Left kidney (tissue), 2 donors: ENCODE measurements around the gene SPPL3. TPM values are rescaled to one million over a fixed set of nuclear protein-coding genes. Genes with fewer than 3 reads are reported as not detected.
"Not testable (repeated sequence)": the region's sequence is repeated elsewhere in the genome, so short reads cannot be mapped to it uniquely, and the experiment has no call there.

Experiments
- DNase-seq: peaks from one replicate; pipeline ENCODE4 v3.0.0-alpha.2; 2013
- polyA plus RNA-seq: library from polyadenylated mRNA; unstranded; fragments of 120-200 nt; gene quantifications from one replicate; pipeline ENCODE4 v1.2.1, GENCODE V29; 2013; ENCODE audit not compliant: insufficient read length

Gene SPPL3
- polyA plus RNA-seq, 1 donor: 86.5 TPM

DNA sequence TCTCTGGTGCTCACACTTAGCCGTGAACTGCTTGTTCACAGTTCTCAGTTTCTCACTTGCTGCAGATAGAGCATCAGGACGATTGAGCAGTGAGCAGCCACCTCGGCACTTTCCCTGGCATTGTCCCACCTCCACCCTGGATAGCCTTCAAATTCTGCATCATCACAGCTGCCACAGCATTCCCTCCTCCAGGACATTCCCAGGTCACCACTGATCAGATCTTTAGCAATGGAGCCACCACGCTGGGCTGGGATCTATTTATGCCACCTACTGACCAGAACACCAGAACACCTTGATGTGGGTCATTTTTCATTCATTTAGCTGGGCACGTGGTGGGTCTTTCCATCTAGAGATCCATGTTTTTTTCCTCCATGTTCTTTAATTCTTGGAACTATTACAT lies 154.9 kb downstream of the SPPL3 start:
- no peak for DNase-seq

GRCh38 chr12:120748242-120748641 lies 155.9 kb downstream of the SPPL3 start:
- no peak for DNase-seq

- DNase-seq: no peak
Observed at GRCh38 chr12:120744922-120745493, 159.2 kb downstream of the SPPL3 start.

GRCh38 chr12:120741476-120742421 lies 162.4 kb downstream of the SPPL3 start:
- no peak for DNase-seq

- no peak for DNase-seq
Observed at GRCh38 chr12:120740871-120741270, 163.3 kb downstream of the SPPL3 start.

DNA sequence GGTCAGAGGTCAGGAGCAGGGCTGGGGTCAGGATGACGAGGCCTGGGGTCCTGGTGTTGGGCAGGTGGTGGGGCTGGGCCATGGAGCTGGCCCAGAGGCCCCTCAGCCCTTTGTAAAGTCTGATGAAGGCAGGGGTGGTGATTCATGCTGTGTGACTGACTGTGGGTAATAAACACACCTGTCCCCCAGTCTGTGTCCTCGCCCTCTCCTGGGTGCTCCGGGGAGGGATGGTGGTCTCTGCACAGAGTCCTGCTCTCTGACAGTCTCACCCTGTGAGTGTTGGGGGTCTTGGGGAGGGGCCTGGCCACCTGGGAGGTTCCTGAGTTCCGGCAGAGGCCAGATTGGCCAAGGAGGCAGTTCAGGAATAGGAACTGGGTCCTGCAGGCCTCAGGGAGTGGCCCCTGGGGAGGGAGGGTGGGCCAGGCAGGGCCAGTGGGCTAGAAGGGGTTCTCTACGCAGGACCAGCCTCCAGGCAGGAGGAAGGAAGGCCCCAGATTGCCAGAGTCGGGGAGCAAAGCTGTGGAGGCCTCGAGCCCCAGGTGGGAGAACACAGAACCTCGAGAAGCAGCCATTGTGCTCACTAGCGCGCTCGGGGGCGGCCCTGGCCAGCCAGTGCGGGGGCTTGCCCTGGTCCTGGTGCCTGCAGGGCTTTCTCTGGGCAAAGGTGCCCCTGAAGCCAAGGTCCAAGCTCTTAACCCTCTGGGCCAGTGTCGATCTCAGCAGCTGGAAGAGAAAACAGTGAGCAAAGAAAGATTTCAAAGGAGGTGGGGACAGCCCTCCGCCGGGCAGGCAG lies 164.1 kb downstream of the SPPL3 start:
- DNase-seq: no peak

- DNase-seq: no peak
Observed at GRCh38 chr12:120739031-120739762, 165.0 kb downstream of the SPPL3 start.

DNA sequence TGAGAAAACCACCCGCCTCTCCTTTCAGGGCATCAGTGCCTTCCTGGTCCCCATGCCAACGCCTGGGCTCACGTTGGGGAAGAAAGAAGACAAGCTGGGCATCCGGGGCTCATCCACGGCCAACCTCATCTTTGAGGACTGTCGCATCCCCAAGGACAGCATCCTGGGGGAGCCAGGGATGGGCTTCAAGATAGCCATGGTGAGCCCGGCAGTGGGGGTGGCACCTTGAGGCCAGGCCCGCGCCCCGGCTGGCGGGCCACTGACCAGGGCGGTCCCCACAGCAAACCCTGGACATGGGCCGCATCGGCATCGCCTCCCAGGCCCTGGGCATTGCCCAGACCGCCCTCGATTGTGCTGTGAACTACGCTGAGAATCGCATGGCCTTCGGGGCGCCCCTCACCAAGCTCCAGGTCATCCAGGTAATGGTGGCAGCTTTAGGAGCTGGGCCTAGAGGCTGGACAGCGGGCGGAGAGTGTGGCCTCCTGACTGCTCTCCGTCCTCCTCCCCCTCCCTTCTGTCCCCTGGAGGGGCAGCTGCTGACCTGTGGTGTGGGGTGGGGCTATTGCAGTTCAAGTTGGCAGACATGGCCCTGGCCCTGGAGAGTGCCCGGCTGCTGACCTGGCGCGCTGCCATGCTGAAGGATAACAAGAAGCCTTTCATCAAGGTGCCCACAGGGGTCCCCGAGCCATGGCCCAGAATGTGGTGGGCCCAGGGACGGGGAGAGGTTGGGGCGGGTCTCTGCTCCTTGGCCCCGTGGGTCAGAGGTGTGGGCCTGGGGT lies 165.7 kb downstream of the SPPL3 start:
- DNase-seq: no peak

DNA sequence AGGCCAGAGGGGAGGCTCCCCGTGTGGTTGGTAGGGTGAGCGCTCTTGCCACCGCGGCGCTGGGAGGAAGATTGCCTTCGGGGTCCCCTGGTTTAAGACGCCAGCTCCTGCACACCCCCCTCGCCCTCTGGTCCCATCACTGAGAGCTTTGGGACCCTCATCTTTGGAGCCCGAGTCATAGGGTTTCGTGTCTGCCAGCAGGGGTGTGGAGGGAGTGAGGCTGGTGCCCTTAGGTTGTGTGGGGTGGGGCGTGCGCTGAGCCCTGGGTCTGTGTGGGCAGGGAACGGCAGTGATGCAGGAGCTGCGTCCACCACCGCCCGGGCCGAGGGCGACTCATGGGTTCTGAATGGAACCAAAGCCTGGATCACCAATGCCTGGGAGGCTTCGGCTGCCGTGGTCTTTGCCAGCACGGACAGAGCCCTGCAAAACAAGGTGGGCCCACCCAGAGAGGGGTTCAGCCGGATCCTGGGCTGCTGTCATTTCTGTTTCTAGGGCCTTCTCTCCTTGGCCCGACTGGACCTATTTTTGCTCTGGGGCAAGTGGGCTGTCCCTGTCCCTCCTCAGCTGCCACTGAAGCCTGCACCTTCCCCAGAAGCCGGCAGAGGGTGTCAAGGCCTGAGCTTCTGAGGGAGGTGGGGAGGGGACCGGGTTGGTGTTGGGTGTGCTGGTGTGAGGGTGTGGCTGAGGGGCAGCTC lies 166.5 kb downstream of the SPPL3 start:
- no peak for DNase-seq

DNA sequence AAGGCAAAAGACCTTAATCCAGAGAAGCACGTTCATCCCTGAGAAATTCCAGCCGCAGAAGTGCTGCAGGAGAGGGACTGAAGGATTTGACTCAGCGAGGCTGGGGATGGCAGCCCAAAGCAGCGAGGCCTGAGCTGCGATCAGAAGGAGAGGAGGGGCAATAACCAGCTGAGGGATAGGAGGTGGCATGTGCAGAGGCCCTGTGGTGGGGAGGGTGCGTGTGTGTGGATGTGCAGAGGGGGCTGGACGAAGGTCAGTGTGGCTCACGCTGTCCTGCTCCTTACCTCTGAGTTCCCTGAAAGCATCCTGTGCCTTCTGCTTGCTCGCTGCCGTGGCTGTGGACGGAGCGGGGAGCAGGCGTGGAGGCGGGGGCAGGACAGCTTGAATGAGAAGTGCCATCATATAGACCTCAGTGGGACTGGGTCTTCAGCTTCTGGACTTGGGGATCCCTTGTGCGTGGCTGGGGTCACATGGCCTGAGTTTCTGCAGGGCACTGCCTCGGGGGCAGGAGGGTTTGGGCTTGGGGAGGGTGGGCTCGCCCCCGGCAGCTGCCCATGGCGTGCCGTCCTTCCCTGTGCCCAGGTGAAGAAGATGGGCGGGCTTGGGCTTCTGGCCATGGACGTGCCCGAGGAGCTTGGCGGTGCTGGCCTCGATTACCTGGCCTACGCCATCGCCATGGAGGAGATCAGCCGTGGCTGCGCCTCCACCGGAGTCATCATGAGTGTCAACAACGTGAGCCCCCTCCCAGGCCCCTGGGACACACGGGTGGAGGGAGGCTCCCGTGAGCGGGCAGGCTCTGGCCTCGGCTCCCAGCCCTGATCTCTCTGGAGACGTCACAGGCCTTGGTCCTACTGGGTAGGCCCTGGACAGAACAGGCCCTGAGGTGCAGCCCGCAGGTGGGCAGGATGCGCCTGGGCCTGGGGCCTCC lies 167.5 kb downstream of the SPPL3 start:
- DNase-seq: no peak

GRCh38 chr12:120735181-120735580 lies 169.0 kb downstream of the SPPL3 start:
- DNase-seq: no peak

DNA sequence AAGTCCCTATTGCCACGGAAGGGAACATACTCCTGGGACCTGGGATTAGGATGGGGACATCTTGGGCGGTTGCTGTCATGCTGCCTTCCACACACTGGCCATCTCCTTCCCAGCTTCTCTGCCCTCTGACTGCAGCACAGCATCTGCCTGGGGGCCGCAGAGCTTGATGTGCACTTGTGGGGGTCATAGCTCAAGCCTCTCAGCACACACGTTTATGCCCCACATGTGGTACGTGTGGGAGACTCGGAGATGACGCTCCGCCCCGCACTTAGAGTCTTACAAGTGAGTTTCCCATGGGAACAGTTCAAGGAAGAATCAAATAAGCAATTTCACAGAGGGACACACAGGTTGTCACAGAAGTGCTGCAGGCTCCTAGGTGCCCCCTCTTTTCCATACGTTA lies 169.9 kb downstream of the SPPL3 start:
- DNase-seq: no peak

DNA sequence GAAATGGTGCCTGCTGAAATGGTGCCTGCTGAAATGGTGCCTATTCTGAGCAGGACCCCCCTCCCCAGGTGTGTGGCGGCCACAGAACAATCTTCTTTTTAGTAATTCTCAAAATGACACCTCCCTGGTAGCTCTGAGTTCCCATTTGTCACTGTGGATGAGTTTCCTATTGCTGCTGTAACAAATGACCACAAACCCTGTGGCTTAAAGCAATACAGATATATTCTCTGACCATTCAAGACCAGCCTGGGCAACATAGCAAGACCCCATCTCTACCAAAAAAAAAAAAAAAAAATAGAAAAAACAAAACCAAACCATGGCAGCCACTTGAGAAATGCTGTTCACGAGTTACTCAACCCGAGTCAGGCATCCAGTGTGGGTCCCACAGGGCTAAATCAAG lies 170.6 kb downstream of the SPPL3 start:
- DNase-seq: no peak

DNA sequence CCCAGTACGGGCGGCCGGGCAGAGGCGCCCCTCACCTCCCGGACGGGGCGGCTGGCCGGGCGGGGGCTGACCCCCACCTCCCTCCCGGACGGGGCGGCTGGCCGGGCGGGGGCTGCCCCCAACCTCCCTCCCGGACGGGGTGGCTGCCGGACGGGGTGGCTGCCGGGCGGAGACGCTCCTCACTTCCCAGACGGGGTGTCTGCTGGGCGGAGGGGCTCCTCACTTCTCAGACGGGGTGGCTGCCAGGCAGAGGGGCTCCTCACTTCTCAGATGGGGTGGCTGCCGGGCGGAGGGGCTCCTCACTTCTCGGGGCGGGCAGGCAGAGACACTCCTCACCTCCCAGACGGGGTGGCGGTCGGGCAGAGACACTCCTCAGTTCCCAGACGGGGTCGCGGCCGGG lies 172.0 kb downstream of the SPPL3 start:
- not testable (repeated sequence) for DNase-seq

DNA sequence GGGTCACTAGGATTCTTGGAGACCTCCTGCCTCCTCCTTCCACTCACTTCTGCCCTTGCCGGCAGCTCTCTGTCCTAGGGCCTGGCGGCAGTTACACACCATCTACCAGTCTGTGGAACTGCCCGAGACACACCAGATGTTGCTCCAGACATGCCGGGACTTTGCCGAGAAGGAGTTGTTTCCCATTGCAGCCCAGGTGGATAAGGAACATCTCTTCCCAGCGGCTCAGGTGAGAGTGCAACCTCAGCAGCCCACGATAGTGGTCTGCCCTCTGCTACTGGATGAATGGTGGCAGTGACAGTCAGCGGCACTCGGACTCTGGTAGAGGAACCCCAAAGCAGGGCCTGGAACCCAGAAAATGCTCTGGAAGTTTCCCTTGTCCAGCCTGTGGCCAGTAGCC lies 177.2 kb downstream of the SPPL3 start:
- DNase-seq: no peak

GRCh38 chr12:120726510-120726793 lies 177.7 kb downstream of the SPPL3 start:
- DNase-seq: no peak

DNA sequence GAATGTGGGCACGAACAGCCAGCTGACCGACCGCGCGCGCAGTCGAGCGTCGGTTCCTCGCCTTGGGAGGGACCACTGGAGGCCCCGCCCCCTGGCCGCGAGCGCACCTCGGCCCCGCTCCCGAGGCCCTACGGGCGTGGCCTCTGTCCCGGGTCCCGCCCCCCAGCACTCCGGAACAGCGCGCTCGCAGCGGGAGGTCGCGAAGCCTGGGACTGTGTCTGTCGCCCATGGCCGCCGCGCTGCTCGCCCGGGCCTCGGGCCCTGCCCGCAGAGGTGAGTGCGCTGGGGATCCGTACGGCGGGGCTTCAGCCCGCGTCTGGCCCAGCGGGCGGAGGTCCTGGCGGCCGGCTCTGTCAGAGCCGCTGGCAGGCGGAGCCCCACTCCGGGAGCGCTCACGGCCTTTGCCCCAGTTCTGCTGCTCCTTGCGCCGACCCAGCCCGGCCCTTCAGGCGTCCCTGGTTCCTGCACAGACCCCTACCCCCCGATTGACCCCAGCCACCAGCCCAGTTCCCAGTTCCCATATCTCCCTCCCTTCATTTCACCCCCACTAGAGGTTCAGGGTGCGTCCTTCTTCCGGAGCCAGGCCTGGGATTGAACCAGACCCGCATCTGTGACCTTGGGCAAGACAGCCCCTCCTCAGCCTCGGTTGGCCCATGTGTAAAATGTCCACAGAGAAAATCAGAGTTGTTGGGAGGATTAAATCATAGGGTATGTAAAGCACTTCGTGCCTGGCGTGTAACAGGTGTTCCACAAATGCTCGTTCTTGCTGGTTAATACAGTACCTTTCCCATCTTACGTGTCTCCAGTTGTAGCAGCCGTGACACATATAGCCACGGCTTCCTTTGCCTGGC lies 178.3 kb downstream of the SPPL3 start, which contains the start of gene ACADS:
TSS of gene ACADS (plus strand) at position 168 of the 851 bp plus-strand sequence. CDS start at position 228, 60 bp downstream.
- DNase-seq: peak; percentile 85

DNA sequence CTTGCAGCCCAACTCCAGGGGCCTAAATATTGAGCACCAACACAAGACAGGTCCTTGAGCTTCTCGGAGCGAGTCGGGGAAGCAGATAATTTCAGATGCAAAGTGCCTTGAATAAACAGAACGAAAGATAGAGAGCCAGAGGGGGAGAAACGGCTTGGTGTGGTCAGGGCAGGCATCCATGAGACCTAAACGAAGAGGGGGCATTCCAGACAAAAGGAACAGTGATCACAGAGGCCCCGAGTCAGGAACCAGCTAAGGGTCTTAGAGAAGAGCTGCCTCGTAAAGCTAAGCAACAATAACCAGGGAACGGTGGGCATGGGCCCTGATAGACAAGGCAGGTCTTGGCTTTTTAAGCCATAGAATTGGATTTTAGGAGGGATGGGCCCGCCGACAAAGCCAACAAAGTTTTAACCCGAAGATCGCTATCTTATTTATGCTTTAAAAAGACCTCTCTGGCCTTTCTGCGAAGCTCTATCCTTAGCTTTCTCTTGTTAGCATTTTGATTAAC lies 179.0 kb downstream of the SPPL3 start:
- no peak for DNase-seq
